ENCODE data around the gene SETD2. TPM values are rescaled to one million over a fixed set of nuclear protein-coding genes. Genes with fewer than 3 reads are reported as not detected.
"Not testable (repeated sequence)": the region's sequence is repeated elsewhere in the genome, so short reads cannot be mapped to it uniquely, and the experiment has no call there.

Gene SETD2
- total RNA-seq, 1 experiment from 2014 or later = 17.2 TPM

GRCh38 chr3:47098910-47099309 lies 65.0 kb downstream of the SETD2 start:
- no peak for DNase-seq (ENCODE audit: low read depth)

DNA sequence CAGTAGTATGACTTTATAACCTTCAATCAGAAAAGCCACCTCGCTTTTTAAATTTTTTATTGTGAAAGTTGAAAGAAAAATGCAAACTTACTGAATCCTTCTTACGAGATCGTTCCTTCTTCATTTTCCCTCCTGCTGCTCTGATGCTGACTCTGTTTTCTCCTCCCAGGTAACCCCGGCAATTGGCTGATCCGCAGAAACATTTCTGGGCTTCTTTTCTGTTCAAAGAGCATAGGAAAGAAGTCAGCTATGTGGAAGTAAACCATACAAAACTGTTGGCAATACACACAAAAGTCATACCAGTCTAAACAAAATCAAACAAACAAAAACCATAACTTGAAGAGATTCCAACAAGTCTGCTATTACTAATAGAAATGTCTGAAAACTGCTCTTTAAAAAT lies 66.0 kb downstream of the SETD2 start:
- no peak for DNase-seq (ENCODE audit: low read depth)

- DNase-seq (ENCODE audit: low read depth) = peak; percentile 69
These were observed 67.0 kb downstream of the SETD2 start for GRCh38 chr3:47096959-47097358.

- DNase-seq (ENCODE audit: low read depth) = no peak
These were observed 71.8 kb downstream of the SETD2 start for GRCh38 chr3:47092090-47092489.

DNA sequence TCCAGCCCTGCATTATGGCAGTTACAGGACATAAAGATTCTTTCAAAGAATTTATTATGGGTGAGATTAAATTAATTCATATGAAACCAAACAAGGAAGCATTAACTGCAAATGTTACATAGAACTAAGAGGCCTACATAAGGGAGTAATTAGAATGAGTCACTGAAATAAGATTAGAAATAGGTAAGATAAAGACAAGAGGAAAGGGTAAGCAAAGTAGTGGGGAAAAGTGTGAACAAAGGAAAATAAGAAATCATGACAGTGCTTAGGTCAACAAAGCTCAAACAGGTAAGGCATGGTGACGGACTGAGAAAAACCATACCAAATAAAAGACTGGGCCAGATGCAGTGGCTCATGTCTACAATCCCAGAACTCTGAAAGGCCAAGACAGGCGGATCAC lies 74.3 kb downstream of the SETD2 start:
- DNase-seq (ENCODE audit: low read depth) = no peak

DNA sequence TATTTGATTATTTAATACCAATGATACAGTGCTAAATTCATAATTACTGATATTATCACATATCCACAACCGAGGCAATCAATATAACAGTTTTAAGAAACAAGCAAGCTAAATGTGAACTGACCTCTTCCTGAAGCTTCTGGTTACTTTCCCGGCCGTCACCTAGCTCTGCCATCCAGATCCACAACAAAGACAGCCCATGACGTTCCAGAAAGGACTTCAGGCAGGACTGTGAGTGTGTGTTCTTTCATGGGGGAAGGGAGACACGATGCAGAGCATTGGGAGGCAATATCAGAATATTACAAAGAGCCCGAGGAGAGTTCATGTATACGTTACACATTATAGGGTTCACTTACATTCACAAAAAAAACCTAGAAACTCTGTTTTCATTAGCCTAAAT lies 77.8 kb downstream of the SETD2 start:
- DNase-seq (ENCODE audit: low read depth) = no peak

DNA sequence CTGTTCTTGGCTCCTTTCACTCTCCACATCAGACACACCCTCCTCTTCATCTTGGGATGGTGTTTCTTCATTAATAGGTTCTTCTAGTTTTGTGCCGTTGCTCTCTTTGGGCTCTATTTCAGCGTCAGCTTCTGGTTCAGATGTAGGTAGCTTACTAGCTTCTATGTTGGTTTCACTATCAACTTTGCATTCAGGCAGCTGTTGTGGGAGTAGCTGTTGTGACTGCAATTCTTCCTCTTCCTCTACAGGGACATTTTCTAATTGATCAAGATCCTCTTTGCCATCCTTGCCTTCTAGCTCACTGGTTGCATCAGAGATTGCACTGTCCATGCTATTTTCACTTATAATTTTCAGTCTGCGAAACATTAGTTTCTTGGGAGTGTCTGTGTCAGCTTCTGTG lies 80.1 kb downstream of the SETD2 start:
- DNase-seq (ENCODE audit: low read depth) = no peak

GRCh38 chr3:47082519-47082918 lies 81.4 kb downstream of the SETD2 start:
- no peak for DNase-seq (ENCODE audit: low read depth)

DNA sequence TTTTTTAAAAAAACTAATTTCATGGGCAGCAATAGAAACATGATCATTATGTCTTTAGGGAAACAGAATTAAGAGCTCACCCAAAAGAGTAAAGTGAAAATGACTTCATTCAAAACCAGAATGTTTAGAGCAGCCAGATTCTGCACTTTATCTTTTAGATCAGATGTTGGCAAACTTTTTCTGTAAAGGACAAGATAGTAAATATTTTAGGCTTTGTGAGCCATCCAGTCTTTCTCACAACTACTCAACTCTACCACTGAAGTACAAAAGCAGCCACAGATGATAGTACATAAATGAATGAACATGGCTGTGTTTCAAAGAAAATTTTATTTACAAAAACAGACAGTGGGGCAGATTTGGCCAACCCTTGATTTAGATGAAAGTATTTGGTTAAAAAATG lies 84.5 kb downstream of the SETD2 start:
- no peak for DNase-seq (ENCODE audit: low read depth)

GRCh38 chr3:47073685-47074084 lies 90.2 kb downstream of the SETD2 start:
- DNase-seq (ENCODE audit: low read depth) = no peak

GRCh38 chr3:47070770-47071169 lies 93.1 kb downstream of the SETD2 start:
- DNase-seq (ENCODE audit: low read depth) = no peak

- DNase-seq (ENCODE audit: low read depth) = not testable (repeated sequence)
These were observed 97.7 kb downstream of the SETD2 start for GRCh38 chr3:47066259-47066658.

DNA sequence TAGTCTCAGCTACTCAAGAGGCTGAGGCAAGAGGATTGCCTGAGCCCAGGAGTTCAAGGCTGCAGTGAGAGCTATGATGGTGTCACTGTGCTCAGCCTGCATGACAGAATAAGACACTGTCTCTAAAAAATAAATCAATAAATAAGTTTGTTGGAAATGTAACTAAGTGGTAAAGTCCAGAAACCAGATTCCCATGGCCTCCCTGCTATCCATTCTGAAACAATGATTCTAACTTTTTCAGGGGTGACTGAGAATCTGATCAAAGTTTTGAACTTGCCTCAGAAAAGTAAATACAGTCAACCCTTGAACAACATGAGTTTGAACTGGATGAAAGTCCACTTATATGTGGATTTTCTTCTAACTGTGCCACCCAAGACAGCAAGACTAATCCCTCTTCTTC lies 98.2 kb downstream of the SETD2 start:
- DNase-seq (ENCODE audit: low read depth) = no peak

- no peak for DNase-seq (ENCODE audit: low read depth)
These were observed 98.9 kb downstream of the SETD2 start for GRCh38 chr3:47065058-47065457.

- peak; percentile 33 for DNase-seq (ENCODE audit: low read depth)
These were observed 106.7 kb downstream of the SETD2 start for GRCh38 chr3:47057212-47057671.

- DNase-seq (ENCODE audit: low read depth) = no peak
These were observed 107.2 kb downstream of the SETD2 start for GRCh38 chr3:47056705-47057104.

- no peak for DNase-seq (ENCODE audit: low read depth)
These were observed 109.5 kb downstream of the SETD2 start for GRCh38 chr3:47054412-47054811.

- DNase-seq (ENCODE audit: low read depth) = no peak
These were observed 116.2 kb downstream of the SETD2 start for GRCh38 chr3:47047673-47048072.

GRCh38 chr3:47047069-47047468 lies 116.8 kb downstream of the SETD2 start:
- DNase-seq (ENCODE audit: low read depth) = no peak

DNA sequence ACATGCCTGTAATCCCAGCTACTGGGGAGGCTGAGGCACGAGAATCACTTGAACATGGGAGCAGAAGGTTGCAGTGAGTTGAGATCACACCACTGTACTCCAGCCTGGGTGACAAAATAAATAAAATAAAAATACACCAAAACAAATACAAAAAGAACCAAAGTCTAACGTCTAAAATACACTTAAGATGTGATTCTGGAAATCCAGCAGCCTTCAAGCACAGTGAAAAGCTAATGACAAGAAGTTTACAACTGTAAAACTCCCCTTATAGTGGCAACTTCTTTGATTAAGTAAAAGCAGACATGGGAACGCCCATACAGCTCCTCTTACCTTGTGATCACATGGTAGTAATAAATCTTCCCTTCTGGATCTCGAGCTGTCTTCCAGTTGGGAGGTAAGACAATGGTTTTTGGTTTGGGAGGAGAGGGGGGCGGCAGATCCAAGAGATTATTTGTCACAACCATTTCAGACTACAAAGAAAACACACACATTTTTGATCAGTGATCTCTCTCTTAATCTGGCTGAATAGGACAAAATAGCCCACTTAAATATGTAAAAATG lies 121.6 kb downstream of the SETD2 start:
- DNase-seq (ENCODE audit: low read depth) = no peak

GRCh38 chr3:47041114-47041513 lies 122.8 kb downstream of the SETD2 start:
- DNase-seq (ENCODE audit: low read depth) = no peak

GRCh38 chr3:47037302-47037701 lies 126.6 kb downstream of the SETD2 start:
- DNase-seq (ENCODE audit: low read depth) = not testable (repeated sequence)

DNA sequence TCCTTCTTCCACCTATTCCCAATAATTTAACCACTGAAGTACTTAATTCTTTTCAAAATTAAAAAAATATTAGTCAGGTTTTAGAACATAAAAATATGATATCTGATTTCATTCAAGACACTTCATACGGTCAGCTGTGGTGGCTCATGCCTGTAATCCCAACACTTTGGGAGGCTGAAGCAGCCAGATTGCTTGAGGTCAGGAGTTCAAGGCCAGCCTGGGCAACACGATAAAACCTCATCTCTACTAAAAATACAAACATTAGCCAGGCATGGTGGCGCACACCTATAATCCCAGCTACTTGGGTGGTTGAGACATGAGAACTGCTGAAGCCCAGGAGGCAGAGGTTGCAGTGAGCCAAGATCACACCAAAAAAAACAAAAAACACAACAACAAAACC lies 127.8 kb downstream of the SETD2 start:
- DNase-seq (ENCODE audit: low read depth) = no peak

DNA sequence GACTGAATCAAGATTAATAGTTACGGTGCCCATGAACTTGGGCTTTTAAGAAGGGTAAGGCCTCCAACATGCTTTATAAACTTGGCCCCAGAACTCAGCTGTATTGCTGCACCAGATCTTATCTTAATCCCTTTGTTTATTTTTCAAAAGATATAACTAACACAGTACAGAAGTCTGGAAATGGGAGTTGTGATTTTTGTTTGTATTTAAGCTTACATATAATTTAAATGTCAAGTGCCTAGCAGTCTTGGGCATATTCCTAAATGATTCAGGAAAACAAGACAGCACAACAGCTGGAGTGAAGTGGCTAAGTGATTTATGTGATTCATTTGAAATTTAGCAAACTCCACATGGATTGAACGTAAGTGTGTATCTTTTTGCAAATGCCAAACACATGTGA lies 128.3 kb downstream of the SETD2 start:
- DNase-seq (ENCODE audit: low read depth) = no peak

All from HT1080 (cell line).